ENCODE measurements around the gene SLC16A8. TPM values are rescaled to one million over a fixed set of nuclear protein-coding genes. Genes with fewer than 3 reads are reported as not detected.

The SLC16A8 gene
- total RNA-seq, 1 donor from 2014 or later: 0.26 TPM

GRCh38 chr22:38097058-38097457 is 13.1 kb upstream of the SLC16A8 start:
- TF ChIP-seq, protein P1, sequence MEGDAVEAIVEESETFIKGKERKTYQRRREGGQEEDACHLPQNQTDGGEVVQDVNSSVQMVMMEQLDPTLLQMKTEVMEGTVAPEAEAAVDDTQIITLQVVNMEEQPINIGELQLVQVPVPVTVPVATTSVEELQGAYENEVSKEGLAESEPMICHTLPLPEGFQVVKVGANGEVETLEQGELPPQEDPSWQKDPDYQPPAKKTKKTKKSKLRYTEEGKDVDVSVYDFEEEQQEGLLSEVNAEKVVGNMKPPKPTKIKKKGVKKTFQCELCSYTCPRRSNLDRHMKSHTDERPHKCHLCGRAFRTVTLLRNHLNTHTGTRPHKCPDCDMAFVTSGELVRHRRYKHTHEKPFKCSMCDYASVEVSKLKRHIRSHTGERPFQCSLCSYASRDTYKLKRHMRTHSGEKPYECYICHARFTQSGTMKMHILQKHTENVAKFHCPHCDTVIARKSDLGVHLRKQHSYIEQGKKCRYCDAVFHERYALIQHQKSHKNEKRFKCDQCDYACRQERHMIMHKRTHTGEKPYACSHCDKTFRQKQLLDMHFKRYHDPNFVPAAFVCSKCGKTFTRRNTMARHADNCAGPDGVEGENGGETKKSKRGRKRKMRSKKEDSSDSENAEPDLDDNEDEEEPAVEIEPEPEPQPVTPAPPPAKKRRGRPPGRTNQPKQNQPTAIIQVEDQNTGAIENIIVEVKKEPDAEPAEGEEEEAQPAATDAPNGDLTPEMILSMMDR (conservative IDR thresholded peaks at IDR 0.05): no peak
- no peak for DNase-seq (ENCODE audit: low read depth, low spot score)
- no peaks in the 10 kb centered on the region for H3K9me3 Mint-ChIP-seq
- no peaks in the 10 kb centered on the region for H3K36me3 Mint-ChIP-seq (ENCODE audit: low read depth)
- H3K4me3 Mint-ChIP-seq: no peak overlapping the region
- peaks cover 15% of the 10 kb centered on the region for H3K4me1 Mint-ChIP-seq
- H3K27me3 Mint-ChIP-seq (ENCODE audit: low read depth): no peaks in the 10 kb centered on the region
- no peak overlapping the region for H3K27ac Mint-ChIP-seq (ENCODE audit: unreplicated experiment)

DNA sequence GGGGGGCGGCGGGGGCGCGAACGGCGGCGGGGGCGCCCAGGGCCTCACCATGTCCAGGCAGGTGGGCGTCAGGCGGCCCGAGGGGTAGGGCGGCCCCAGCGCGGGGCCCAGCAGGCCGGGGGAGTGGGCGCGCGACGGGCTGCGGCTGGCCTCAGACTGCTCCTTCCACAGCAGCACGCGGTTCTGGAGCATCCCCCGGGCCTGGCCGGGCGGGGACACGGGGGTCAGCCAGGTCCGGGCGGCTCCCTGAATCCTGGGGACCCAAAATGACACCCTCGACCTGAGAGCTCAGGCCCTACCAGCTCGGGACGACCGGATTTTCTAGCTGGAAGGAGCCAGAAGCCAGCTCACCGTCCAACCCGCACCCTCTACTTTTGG is 5.5 kb upstream of the SLC16A8 start:
- H3K9me3 Mint-ChIP-seq: no peaks in the 10 kb centered on the region
- TF ChIP-seq, protein P1 (conservative IDR thresholded peaks at IDR 0.05): no peak
- H3K4me1 Mint-ChIP-seq: peaks cover 17% of the 10 kb centered on the region
- no peak overlapping the region for H3K27ac Mint-ChIP-seq (ENCODE audit: unreplicated experiment)
- H3K27me3 Mint-ChIP-seq (ENCODE audit: low read depth): no peaks in the 10 kb centered on the region
- DNase-seq (ENCODE audit: low read depth, low spot score): no peak
- H3K4me3 Mint-ChIP-seq: no peak overlapping the region
- H3K36me3 Mint-ChIP-seq (ENCODE audit: low read depth): no peaks in the 10 kb centered on the region

- no peak for DNase-seq (ENCODE audit: low read depth, low spot score)
- H3K4me1 Mint-ChIP-seq: peaks cover 18% of the 10 kb centered on the region
- H3K27ac Mint-ChIP-seq (ENCODE audit: unreplicated experiment): no peak overlapping the region
- H3K36me3 Mint-ChIP-seq (ENCODE audit: low read depth): no peaks in the 10 kb centered on the region
- no peak overlapping the region for H3K4me3 Mint-ChIP-seq
- TF ChIP-seq, protein P1 (conservative IDR thresholded peaks at IDR 0.05): no peak
- no peaks in the 10 kb centered on the region for H3K9me3 Mint-ChIP-seq
- H3K27me3 Mint-ChIP-seq (ENCODE audit: low read depth): no peaks in the 10 kb centered on the region
These were observed 4.9 kb upstream of the SLC16A8 start for GRCh38 chr22:38088629-38089473.

GRCh38 chr22:38087855-38088254 is 3.9 kb upstream of the SLC16A8 start:
- Mint-ChIP-seq H3K4me3 (no peak overlapping the region), H3K36me3 (ENCODE audit: low read depth) (no peaks in the 10 kb centered on the region), H3K27me3 (ENCODE audit: low read depth) (peaks cover 4% of the 10 kb centered on the region), H3K9me3 (no peaks in the 10 kb centered on the region), H3K4me1 (peaks cover 24% of the 10 kb centered on the region), H3K27ac (ENCODE audit: unreplicated experiment) (no peak overlapping the region)
- TF ChIP-seq, protein P1 (conservative IDR thresholded peaks at IDR 0.05): no peak
- no peak for DNase-seq (ENCODE audit: low read depth, low spot score)

DNA sequence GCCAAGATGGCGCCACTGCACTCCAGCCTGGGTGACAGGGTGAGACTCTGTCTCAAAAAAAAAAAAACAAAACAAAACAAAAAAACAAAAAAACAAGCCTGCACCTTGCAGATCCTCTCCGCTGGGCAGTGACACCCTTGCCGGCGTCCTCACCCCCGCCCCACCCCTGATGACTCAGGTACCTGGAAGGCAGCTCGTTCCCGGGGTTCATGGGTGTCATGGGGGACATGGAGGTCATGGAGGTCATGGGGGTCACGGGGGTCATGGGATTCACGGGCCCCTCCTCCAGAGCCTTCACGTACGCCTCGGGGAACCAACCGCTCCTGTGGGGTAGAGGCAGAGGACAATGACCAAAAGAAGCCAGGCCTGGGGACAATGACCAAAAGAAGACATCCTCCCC is 3.0 kb upstream of the SLC16A8 start:
- Mint-ChIP-seq H3K9me3 (no peaks in the 10 kb centered on the region), H3K36me3 (ENCODE audit: low read depth) (no peaks in the 10 kb centered on the region), H3K4me1 (peaks cover 24% of the 10 kb centered on the region), H3K27ac (ENCODE audit: unreplicated experiment) (no peak overlapping the region), H3K27me3 (ENCODE audit: low read depth) (peaks cover 4% of the 10 kb centered on the region), H3K4me3 (no peak overlapping the region)
- no peak for DNase-seq (ENCODE audit: low read depth, low spot score)
- TF ChIP-seq, protein P1 (conservative IDR thresholded peaks at IDR 0.05): no peak

Data from neural crest cell (in vitro differentiated cells).